Measurements from ENCODE around the gene NAT10.

NAT10 gene

DNA sequence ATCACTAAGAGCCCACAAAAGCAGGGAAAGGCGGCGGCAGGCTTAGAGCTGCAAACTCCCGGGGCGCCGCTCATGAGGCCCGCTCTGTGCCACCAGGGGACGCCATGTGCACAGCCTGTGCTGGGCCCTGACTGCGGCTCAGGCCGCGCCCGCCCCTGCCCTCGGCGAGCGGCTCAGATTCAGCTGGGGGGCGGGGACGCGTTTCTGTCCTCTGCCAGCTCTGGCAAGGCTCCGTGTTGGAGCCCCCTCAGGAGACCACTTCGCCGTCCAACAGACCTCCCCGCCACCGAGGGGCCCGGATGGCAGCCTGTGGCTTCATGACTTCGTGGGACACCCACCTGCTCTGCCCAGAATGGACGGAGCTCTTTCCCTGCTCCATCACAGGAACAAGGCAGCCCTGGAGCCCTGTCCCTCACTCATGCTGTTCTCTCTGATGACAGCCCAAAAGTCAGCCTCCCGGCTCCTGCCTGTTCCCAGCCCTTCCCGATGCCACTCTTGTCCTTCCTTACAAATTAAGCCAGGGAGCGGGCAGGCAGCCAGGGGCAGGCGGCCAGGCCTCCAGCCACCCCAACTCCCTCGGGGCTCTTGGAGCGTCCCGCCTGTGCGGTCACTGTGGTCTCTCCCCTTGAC is 69.1 kb downstream of the NAT10 start:
- TF ChIP-seq SIN3A (IDR thresholded peaks at IDR 0.05; ENCODE audit: borderline replicate concordance, insufficient read depth, low read length), result no peak
- TF ChIP-seq FOXP2 (optimal IDR thresholded peaks at IDR 0.05; ENCODE audit: borderline replicate concordance, extremely low read depth, extremely low read length, insufficient read depth), result peak; percentile 71

GRCh38 chr11:34175284-34176019 is 70.0 kb downstream of the NAT10 start:
- TF ChIP-seq SIN3A (IDR thresholded peaks at IDR 0.05; ENCODE audit: borderline replicate concordance, insufficient read depth, low read length) (no peak), POLR2AphosphoS5 (IDR thresholded peaks at IDR 0.05; ENCODE audit: low read depth, low read length) (no peak), FOXP2 (optimal IDR thresholded peaks at IDR 0.05; ENCODE audit: borderline replicate concordance, extremely low read depth, extremely low read length, insufficient read depth) (no peak), REST (IDR thresholded peaks at IDR 0.05; ENCODE audit: insufficient read depth in 1 of 2, low read depth in 2 of 2, low read length in 2 of 2) (no peak), TAF1 (IDR thresholded peaks at IDR 0.05; ENCODE audit: borderline replicate concordance, insufficient read depth, low read length) (no peak)

- TF ChIP-seq REST (IDR thresholded peaks at IDR 0.05; ENCODE audit: insufficient read depth in 1 of 2, low read depth in 2 of 2, low read length in 2 of 2) (no peak), SIN3A (IDR thresholded peaks at IDR 0.05; ENCODE audit: borderline replicate concordance, insufficient read depth, low read length) (no peak), FOXP2 (optimal IDR thresholded peaks at IDR 0.05; ENCODE audit: borderline replicate concordance, extremely low read depth, extremely low read length, insufficient read depth) (no peak), TAF1 (IDR thresholded peaks at IDR 0.05; ENCODE audit: borderline replicate concordance, insufficient read depth, low read length) (no peak), POLR2AphosphoS5 (IDR thresholded peaks at IDR 0.05; ENCODE audit: low read depth, low read length) (no peak)
These were observed 71.4 kb downstream of the NAT10 start for GRCh38 chr11:34176751-34177209.

GRCh38 chr11:34178209-34178821 is 72.9 kb downstream of the NAT10 start:
- TF ChIP-seq TAF1 (IDR thresholded peaks at IDR 0.05; ENCODE audit: borderline replicate concordance, insufficient read depth, low read length), result no peak
- no peak for TF ChIP-seq FOXP2 (optimal IDR thresholded peaks at IDR 0.05; ENCODE audit: borderline replicate concordance, extremely low read depth, extremely low read length, insufficient read depth)
- TF ChIP-seq SIN3A (IDR thresholded peaks at IDR 0.05; ENCODE audit: borderline replicate concordance, insufficient read depth, low read length), result no peak
- TF ChIP-seq POLR2AphosphoS5 (IDR thresholded peaks at IDR 0.05; ENCODE audit: low read depth, low read length), result no peak
- TF ChIP-seq REST (IDR thresholded peaks at IDR 0.05; ENCODE audit: insufficient read depth in 1 of 2, low read depth in 2 of 2, low read length in 2 of 2), result no peak

- no peak for TF ChIP-seq TAF1 (IDR thresholded peaks at IDR 0.05; ENCODE audit: borderline replicate concordance, insufficient read depth, low read length)
These were observed 73.7 kb downstream of the NAT10 start for GRCh38 chr11:34179026-34179675.
